NCI-H1105 (cell line): Measurements from ENCODE around the gene LRRC61.
"Not testable (repeated sequence)": the region's sequence is repeated elsewhere in the genome, so short reads cannot be mapped to it uniquely, and the experiment has no call there.

Source experiments
- DNase-seq: peaks from one replicate; lab custom pipeline; 2025; lab: John Stamatoyannopoulos, UW

Gene LRRC61, protein sequence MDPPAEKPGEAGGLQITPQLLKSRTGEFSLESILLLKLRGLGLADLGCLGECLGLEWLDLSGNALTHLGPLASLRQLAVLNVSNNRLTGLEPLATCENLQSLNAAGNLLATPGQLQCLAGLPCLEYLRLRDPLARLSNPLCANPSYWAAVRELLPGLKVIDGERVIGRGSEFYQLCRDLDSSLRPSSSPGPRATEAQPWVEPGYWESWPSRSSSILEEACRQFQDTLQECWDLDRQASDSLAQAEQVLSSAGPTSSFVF

DNA sequence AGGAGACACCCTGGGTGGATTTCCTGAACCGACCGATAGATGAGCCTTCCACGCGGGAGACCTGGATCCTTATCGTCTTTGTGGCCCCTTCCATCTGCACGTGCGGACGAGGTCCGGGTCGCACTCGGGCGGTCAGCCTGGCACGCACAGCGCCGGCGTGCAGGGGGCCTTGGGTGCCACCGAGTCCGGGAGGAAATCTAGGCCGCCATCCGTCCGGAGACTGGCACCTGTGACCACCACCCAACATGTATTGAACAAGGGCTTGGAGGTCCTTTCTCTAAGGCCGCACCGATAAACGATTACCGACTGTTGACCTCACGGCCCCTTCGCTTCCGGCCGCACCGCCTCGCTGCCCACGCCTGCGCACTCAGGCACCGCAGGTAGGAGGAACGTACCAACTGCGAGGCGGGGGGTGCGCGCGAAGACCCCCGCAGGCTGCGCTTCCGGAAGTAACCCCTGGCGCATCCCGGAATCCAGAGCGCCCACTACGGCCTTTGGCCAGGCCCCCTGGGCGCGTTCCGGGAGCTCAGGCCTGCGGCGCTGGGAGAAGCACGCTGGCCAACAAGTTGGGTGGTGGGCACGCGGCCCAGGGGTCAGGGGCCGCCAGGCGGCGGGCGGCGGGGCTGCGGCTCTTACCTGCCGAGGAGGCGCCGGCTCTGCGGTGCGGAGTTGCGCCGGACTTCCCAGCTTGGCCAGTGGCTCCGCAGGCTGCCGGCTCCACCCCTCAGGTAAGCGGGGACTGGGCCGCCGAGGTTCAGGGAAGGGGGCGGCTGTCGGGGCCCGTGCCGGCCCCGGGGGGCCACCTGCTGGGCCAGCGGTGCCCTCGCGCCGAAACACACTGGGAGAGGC is at the start of gene LRRC61, which contains the start of gene ACTR3C:
Gene LRRC61, plus strand, starts transcription at position 523 of the 849 bp plus-strand sequence. CDS start 13,507 bp downstream, outside the sequence.
Gene ACTR3C, minus strand, starts transcription at position 713 of the 849 bp plus-strand sequence. CDS start 28,249 bp downstream, outside the sequence.
- peak; percentile 78 for DNase-seq

DNA sequence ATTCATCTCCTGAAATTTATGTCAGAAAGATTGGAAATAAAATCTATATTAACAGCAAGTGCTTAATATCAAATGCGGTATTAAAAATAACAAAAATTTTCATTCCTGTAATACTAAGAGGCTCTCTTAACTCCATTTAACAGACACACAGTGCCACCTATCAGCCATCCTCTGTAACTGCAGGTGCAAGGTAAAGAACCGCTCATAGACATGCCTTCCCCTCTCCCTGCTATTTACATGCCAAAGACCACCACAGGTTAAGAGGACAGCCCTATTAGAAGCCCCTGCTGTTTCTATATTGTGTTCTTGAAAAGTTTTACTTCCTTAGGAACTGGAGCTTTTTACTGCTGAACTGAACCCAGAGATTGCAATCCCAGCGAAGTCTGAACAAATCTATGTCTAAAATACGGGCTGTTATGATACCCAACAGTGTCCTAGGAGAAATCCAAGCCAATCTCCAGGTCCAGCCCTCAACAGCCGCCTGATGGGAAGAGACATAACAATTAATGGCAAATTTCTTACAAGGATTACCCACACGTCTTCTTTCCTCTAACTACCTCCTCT is 46.9 kb upstream of the LRRC61 start:
- not testable (repeated sequence) for DNase-seq

DNA sequence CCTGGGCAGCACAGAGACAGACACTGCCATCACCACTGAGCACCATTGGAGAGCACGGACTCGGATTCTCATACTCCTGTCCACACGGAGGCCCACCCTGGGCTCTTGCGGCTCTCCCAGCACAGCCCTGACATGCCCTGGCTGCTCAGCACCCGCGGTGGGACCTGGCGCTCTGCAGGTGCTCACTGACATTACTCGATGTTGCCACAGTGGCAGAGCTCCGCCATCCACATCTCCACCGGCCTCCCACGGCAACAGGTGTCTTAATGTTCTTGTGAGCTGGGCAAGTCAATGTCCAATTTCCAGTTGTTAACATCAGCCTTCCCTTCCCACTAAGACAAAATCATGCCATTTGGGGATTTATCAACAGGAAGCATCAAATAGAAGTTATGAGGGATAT is 44.8 kb upstream of the LRRC61 start:
- DNase-seq = not testable (repeated sequence)

DNA sequence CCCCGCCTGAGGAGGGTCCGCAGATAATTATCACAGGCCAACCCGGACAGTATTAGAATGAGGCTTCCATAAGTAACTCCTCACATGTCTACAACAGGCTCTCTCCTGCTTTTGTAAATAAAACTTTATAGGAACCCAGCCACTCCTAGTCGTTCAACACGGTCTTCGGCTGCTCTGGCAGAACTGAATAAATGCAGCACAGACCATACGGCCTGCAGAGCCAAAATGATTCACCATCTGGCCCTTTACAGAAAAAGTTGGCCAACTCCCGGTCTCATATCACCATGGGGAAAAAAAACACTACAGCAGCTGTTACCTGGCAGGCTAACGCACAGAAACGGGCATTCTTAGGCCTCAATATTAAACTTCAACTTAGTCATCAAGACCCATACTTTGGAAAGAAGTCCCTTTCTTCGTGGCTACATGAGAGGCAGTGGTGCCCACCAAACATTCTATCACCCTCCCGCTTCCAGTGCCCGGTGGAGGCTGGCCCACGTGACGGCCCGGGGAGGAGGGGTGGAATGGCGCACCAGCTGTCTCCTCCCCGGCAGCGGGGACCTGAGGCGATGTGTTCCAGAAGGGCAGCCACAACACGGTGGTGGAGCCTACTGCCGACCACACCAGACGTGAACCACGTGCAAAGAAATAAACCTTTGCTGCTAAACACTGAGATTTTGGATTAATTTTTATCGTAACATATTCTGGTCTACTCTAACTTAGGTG is 41.3 kb upstream of the LRRC61 start:
- not testable (repeated sequence) for DNase-seq

DNA sequence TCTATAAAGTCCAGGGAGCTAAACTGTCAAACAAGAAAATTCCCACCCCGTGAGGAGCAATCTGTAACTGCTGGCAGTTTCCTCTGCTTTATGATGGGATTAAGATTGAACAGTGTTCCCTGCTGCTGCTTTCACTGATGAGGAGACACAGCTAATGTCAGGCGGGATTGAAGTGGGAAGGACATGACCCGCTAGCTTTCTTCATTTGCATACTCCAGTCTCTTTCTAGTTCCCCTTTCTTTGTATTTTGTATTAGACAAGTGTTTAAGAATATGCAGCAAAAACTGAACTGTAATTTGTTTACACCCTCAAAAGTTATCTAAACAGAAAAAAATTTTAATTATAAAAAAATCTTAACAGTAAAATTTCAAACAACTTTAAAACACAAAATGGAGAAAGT is 40.0 kb upstream of the LRRC61 start:
- not testable (repeated sequence) for DNase-seq

DNA sequence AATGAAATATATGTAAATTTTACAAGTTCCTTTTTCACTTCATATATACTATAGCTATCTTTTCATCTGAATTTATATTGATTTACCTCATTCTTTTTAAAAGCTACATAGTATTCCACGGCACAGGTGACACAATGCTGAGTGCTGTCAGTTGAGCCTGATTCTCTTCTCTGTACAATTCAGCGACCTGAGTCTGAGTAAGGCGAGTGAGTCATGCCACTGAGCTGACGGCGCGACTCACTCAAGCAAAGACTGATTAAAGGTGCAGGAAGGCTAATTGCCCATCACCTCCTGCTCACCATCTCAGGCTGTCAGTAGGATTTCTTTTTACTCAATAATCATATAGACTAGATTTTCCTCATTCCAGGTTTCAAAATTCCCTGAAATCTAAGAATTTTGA is 39.5 kb upstream of the LRRC61 start:
- not testable (repeated sequence) for DNase-seq

DNA sequence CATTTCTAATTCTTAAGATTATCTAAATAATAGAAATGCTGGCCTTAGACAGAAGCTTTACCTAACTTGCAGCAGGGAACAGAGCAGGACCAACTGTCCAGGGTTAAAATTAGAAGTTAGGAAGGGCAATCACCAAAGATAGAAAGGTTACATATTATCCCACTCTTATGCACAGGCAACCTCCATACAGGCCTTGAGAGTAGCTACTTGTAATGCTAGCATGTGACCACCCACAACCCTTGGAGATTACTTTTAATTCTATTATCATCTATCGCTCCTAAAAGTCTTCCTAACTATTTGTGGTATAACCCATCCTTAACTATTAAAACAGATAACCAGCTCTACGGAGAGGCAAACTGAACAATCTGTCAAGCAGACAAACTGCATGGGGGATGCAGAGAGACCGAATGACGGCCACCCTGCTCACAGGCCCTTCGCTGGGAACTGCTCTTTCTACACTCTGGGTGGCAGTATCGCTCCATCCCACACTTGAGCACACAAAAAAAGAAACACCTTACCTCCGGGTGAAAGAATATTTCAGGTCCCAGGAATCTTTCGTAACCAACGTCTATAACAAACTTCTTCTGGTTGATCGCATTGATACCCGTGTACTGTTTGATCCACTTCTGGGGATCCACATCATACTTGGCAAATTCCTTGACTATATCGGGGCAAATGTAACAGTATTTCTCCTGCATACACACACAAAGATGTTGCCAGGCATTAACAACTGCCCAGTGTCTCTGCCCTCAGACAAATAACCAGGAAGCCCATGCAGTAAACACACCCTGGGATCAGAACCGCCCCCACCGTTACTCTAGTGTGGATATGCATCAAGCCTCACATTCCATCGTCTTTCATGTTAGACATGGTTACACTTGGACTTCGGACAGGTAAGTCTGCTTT is 37.1 kb upstream of the LRRC61 start:
- not testable (repeated sequence) for DNase-seq

DNA sequence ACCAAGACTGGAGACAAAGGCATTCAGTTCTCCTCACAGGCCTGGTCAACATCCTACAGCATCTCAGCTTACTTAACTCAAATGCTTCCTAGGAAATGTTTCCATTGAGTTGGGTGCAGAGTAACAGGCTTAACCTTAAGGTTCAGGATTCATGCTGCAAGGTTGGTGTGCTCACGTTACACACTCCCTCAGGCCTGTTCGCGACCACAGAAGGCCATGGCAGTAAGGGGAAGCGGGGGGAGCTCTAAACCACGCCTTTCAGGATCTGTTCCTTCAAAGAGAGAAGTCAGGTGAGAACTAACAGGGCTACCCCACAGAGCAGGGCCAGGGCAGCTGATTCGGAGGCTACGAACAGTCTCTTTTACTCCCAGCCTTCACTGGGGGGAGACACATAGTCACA is 35.3 kb upstream of the LRRC61 start:
- not testable (repeated sequence) for DNase-seq

DNA sequence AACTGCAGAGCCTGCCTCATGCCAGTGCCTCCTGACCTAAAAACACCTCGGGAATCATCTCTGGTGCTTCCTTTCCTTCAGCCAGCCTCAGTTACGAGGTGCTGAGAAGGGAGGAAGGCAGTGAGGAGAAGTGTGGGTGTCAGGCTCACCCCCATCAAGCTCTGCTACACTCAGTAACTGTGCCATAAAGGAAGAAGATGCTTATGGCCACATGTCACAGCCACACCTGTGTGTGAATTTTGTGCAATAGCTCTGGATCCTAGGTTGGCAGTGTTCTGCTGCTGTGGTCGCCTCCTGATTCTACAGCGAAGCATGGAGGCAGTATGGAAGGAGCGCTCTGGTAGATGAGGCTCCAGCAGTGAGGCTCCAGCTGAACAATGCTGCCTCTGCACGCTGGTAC is 34.3 kb upstream of the LRRC61 start:
- not testable (repeated sequence) for DNase-seq

DNA sequence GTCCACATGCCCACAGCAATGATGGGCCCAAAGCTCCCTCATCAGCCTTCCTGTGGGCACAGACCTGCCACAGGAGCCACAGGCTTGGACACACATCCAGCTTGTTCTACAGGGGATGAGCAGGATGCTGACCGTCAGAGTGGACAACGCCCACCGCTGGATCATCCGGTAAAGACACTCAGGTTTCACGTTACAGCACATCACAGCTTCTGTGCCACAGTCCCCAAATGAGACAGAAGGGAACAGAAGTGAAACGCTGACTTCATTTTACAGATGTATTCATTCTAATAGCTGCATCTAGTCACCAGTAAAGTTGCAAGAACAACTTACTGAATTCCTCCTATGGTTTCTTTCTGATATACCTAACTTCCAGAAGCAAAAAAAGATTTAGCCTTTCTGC is 32.8 kb upstream of the LRRC61 start:
- DNase-seq = not testable (repeated sequence)

DNA sequence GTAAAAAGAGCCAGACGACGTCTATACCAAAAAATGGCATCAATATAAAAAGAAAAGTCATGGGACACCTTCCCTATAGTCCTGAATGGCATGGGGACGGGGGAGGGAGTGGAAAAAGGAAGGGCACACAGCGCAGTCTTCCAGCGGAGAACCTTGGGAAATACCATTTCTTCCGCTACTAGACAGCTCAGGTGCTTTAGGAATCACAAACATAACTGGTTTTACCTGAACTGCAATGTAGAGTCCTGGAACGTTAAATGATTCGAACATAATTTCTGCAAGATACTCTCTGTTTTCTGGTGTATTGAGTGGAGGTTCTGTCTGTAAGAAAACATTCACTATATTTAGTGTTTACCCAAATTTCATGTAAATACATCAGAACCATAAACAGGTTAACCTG is 28.1 kb upstream of the LRRC61 start:
- not testable (repeated sequence) for DNase-seq

DNA sequence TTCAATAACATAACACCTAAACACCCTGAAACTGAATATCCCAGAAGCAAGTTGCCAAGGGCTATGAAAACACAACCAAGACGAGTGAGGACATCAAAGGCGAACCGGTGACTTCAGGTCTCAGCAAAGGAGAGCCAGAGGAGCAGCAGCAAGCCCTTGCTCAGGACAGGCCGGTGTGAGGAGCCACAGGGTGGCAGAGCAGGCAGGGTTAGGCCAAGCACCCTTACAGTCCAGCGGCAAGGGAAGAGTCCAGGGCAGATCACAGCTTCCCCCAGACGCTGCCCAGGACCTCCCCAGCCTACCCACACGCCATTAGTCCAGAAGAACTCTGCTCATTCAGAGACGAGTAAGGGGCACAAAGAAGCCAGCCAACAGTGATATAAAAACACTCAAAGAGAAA is 27.5 kb upstream of the LRRC61 start:
- DNase-seq = not testable (repeated sequence)

DNA sequence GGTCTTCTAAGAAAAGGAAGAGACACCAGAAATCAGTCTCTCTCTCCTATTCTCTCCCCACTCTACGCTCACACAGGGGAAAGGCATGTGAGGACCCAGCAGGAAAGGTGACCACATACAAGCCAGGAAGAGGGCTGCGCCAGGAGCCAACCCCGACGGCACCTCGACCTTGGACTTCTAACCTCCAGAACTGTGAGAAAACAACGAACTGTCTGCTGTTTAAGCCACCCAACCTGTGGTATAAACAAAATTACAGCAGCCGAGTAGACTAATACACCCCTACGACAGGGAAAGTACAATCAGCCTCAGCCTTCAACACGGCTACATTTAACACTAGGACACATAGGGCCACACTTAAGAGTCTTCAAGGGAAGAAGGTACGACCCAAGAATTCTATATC is 26.4 kb upstream of the LRRC61 start:
- DNase-seq = not testable (repeated sequence)

DNA sequence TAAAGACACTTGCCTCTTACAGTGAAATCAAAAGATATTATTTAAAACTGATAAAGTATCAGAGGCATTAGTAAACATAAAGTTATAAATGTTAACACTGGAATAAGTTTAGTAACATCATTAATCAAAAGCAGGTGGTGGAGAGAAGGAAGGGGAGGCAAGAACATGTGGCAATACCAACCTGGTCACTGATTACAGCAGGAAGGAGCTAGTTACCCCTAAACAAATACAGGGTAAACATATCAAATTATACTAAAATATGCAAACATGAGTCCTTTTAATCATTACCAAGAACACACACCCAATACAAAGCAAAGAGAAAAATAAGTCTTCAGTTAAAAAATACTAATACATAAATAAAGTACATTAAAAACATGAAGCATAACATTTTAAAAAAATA is 25.2 kb upstream of the LRRC61 start:
- DNase-seq = not testable (repeated sequence)

DNA sequence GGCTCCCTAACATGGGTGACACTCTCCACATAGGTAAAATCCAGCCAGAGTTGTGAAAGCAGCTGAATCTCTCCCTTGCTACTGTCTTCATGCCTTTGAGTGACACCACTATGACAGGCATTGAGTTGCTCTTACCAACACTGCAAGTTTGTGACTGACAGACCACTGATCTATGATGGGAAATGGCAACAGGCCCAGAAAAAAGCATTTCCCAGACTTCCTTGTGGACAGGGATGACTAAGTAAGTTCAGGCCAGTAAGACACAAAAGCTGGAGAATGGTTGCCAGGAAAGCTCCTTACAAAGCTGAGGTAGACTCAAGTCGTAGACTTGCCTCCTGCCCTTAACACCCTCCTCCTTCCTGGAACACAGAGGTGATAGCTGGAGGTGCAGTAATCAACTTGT is 20.2 kb upstream of the LRRC61 start:
- DNase-seq = not testable (repeated sequence)

DNA sequence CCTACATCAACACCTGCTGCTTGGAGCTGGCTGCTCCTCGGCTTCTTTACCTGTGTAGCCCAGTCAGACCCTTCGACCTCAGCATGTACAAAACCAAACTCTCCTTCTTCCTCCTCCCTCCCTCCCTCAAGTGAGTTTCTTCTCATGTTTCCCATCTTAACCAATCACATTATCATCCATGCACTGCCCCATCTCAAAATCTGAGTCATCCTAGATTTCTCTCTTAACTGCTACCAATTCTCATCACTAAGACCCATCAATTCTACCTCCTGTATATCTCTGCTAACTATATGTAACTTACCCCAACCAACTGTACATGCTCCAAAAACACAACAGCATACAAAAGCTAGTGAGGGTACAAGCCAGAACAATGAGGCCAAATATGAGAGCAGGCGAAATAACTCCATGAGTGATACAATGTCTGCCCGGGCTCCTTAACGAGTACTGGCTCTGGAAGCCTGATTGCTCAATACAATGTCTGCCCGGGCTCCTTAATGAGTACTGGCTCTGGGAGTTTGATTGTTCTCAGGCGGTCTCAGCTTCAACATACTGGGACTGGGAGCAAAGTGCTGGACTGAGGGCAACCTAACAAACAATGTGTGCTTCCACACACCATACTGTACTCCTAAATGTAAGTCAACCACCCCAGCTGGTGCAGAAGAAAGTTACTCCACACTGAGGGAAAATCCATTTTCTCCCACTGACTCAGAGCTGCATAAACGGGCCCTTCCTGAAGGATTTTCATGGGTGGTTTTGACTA is 18.5 kb upstream of the LRRC61 start:
- DNase-seq = not testable (repeated sequence)

DNA sequence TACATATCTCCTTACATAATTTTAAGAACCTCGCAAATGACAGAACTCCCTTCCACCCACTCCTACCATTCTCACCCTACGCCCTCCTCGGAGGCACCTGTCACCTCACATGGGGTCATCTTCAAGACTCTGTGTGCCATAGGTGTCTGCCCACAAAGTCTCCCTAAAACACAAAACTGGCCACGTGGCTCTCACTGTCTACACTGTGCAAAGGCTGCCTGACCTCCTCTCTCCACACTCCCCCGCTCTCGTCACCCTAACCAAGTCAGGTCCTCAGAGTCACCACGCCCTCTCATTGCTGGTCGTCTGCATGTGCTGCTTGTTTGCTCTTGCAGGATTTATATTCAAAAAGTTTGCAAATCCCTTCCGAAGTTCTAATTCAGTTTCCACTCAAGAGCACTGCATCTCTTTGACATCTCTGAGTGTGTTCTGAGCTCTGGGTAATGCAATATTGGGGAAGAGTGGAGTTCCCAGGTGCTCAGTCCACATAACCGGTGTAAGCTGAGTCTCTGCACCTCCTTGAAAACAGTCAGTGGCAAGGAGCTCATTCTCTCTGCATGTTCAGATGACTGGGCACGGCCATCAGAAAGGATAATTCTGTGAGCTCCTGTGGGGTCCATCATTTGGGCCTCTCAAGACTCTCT is 17.8 kb upstream of the LRRC61 start:
- not testable (repeated sequence) for DNase-seq

DNA sequence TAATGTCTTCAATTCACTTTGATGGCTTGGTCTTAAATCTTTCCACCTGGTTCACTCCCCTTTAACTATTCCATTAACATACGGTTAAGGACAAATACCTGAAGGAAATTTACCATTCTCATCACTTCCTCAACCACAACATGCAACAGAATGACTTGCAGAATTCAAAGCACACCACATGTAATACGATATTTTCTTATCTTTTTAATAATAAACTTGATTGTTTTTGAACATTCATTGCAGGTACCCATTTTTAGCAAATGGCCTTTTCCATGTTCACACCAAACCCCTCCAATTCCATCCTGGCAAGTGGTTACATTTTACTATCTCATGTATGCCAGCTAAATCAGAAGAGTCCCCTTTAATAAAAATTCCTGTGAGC is 17.3 kb upstream of the LRRC61 start:
- DNase-seq = not testable (repeated sequence)

DNA sequence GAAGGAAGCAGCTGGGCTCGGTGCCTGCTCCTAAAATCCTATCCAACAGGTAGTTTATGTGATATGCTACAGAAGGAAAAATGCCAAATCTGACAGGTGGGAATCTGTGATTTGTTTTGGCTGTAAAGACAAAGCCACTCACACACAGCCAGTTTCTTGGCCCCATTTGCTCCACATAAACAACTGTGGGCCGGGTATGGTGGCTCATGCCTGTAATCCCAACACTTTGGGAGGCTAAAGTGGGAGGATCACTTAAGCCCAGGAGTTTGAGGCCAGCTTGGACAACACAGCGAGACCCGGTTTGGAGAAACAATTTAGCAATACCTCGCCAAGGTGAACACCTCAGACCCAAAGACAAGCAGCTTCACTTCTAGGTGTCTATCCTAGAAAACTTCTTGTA is 16.8 kb upstream of the LRRC61 start:
- not testable (repeated sequence) for DNase-seq

DNA sequence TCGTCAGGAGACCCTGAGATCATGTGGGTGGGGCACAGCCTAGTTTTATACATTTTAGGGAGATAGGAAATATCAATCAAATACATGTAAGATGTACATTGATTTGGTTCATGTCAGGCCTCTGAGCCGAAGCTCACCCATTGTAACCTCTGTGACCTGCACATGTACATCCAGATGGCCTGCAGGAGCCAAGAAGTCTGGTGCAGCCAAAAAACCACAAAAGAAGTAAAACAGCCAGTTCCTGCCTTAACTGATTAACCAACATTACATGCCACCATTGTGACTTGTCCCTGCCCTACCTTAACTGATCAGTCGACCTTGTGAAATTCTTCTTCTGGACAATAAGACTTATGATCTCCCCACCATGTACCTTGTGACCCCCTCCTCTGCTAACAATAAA is 16.0 kb upstream of the LRRC61 start:
- DNase-seq = no peak
